LoVo (cell line): ENCODE data around the gene CCDC110.
"Not testable (repeated sequence)": the region's sequence is repeated elsewhere in the genome, so short reads cannot be mapped to it uniquely, and the experiment has no call there.

Experiments
- DNase-seq: peaks from one replicate; pipeline ENCODE4 v3.0.0-alpha.2; 2016; ENCODE audit warnings: low spot score

Gene CCDC110

DNA sequence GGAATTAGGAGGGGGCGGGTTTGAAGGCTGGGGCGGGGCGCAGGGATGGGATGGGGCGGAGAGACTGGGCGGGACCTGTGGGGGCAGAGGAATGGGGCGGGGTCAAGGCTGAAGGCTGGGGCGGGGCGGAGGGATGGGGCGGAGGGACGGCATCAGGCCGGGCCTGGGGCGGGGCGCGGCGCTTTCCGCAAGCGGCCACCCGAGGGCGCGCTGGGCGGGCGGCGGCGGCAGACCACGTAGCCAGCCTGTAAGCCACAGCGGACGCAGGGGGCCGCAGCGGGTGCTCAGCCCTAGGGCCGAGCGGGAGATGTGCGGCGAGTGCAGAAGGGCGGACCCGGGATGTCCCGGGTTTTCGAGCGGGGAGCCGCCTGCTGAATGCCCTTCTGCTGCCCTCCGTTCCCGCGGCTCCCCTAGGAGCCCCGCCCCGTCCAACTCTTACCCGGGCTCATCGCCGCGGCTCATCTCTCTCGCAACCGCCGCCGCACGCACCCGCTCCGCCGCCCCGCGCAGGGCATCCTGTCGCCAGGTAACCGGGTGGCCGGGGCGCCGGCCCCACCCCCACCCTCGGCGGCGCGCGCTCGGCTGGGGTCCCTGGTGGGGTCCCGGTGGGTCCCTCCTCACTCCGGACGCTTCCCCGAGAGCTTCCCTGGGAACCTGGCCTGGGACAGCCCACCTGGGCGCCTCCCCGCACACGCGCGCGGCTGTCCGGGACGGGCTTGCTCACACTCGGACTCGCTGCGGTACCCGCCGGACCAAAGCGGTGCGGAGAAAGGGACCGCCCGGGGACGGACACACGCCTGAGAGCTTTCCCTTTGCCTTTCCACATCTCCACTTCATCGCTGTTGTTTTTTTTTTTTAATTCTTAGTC lies at the start of gene CCDC110:
Gene CCDC110 (minus strand): TSS at position 499 of the 868 bp plus-strand sequence. CDS start 50 bp downstream, at position 449.
- DNase-seq = peak; percentile 95

GRCh38 chr4:185520119-185520518 lies 48.6 kb upstream of the CCDC110 start:
- no peak for DNase-seq

DNA sequence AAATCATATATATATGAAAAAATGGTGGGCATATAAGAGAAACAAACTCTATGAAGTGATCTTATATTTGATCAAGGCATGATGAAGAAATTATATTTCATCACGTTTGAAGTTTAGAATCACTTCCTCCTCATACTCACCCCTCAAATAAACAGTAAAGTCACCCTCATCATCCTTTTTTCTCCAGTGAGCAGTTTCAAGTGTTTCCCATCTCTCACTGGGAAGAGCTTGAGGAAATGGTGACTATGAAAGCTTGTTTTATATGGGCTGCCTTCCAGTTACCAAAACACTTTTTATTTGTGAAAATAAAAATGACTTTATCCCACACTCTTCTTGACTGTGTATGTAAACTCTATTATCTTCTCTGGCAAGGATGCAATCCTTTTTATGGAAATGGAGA lies 47.0 kb upstream of the CCDC110 start:
- DNase-seq = no peak

DNA sequence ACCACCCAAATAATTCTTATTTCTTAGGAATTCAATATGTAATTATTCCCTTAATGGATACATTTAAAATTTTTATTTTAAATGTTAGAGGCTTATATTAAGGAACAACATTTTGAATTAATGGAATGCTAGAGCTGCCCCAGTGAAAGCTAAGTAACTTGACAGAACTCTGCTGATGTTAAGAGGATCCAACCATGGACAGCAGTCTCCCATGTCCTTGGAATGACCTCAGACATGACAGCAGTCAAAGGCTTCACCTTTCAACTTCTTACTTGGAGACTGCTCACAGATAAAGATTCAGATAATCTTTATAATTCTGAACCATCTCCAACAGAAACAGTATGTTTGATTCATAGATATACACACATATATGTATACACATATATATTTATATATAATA lies 46.5 kb upstream of the CCDC110 start:
- DNase-seq = no peak

- no peak for DNase-seq
Measured at GRCh38 chr4:185515248-185515647, 43.7 kb upstream of the CCDC110 start.

GRCh38 chr4:185514182-185514697 lies 42.7 kb upstream of the CCDC110 start:
- no peak for DNase-seq

GRCh38 chr4:185513489-185514181 lies 42.1 kb upstream of the CCDC110 start:
- no peak for DNase-seq

DNA sequence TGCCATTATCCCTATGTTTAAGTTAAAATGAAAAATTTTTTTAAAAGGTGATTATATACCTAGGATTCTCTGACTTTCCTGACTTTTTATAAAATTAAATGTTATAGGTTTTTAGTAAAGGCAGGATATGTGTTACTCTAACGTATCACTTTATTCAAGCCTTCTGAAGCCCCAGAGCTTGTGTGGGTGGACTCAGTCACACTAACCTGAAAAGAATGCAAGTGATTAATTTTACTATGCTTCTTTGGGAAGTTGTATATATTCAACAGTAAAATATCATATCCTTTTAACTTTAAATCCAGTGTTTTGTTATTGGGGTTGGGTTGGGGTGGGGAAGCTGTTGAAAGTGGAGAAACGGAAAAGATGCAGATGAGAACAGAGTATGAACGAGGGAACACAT lies 41.0 kb upstream of the CCDC110 start:
- no peak for DNase-seq

DNA sequence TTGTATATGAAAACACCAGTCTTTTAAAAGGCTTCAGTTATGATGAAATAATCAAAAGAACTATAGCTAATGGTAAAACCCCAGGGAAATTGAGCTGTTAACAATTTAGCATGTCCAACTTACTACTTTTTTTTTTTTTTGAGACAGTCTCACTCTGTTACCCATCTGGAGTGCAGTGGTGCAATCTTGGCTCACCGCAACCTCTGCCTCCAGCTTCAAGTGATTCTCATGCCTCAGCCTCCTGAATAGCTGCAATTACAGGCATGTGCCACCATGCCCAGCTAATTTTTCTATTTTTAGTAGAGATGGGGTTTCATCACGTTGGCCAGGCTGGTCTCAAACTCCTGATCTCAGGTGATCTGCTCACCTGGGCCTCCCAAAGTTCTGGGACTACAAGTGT lies 39.7 kb upstream of the CCDC110 start:
- DNase-seq = not testable (repeated sequence)

DNA sequence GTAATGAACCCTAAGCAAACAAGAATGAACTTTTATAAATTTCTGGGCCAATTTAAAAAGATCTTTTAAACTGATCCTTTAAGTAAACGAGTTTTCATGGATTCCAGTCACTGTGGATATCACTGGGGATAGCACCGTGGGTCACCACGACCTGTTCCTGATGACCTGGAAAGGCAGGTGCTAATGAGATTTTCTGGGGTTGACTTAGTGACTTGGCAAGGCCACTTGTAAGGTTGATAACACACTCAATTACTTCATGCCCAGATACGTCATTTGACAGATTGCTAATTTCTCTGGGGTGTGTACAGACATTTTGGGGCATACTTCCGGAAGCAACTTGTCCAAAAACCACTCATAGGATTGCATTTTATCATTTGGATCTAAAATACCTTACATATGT lies 39.3 kb upstream of the CCDC110 start:
- no peak for DNase-seq

DNA sequence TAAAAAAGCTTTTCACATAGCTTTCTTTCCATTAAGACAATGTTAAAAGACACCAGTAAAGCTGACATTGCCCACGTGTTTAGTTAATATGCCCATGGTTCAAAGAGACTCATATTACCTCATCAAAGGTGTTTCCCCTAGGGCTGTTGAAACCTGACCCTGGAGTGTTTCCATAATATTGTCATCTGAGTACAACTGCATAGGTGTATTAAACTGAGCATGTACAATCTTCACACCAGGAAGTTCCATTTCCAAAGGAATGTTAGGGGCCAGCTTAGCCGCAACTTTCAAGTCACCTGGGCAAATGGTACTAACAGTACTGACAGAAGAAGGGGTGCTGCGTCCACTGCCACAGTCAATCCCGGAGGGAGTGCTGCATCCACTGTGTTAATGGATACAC lies 36.6 kb upstream of the CCDC110 start:
- no peak for DNase-seq

- no peak for DNase-seq
Measured at GRCh38 chr4:185506422-185506821, 34.9 kb upstream of the CCDC110 start.

- peak; percentile 84 for DNase-seq
Measured at GRCh38 chr4:185504098-185505047, 32.8 kb upstream of the CCDC110 start.

DNA sequence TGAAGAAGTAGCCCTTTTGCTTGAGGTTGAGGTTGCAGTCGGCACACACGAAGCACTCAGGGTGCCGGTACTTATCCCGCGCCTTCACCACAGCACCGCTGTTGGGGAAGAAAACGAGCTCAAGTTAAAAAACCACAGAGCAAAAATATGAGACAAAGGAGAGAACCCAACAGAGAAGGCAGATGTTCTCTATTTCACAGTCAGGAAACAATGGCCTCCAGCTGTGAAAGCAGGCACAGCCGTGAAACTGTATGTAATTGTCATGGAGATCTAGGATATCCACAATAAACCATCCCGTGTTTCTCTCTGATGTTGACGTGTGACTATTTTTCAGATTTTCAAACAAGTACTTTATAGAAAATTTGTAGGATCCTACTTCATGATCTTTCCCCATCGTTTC lies 30.9 kb upstream of the CCDC110 start:
- no peak for DNase-seq

DNA sequence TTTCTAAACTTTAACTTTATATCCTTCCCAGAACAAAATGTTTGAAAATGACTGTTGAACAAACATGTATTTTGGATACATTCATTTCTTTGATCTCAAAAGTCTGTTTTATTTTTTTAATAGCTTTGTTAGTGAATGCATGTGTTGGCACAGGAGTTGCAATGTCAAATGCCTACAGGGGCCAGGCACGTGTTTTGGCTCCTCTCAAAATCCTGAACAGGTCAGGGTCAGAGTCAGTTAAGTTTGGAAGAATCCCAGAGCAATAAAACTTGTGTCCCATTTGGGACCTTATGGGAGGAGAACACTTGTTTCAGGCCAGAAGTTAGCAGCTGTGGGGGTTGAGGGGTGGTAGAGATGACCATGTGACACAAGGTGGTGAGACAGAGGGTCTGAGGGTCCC lies 29.0 kb upstream of the CCDC110 start:
- DNase-seq = no peak

DNA sequence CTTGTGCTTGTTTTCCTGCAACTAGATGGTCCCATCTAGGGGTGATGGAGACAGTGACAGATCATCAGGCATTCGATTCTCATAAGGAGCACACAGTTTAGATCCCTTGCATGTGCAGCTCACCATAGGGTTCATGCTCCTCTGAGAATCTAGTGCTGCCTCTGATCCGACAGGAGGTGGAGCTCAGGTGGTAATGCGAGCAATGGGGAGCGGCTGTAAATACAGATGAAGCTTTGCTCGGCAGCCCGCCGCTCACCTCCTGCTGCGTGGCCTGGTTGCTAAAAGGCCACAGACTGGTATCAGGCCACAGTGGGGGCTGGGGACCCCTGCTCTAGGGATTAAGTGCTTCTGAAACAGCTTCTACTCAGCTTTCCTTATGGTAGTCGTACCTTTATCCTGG lies 28.5 kb upstream of the CCDC110 start:
- DNase-seq = no peak

DNA sequence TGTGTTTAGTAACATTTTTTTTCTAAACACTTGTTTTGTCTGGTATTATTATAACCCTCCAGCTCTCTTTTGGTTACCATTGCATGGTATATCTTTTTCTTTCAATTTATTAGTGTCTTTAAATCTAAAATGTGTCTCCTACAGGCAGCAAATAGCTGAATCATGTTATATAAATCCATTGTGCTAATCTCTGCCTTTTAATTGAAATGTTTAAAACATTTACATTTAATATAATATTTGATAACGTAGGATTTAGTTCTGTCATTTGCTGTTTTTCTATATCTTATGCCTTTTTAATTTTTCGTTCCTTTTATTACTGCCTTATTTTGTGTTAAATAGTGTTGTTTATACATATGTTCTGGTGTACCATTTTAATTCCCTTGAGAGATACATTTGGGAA lies 17.1 kb upstream of the CCDC110 start:
- DNase-seq = no peak

- DNase-seq = no peak
Measured at GRCh38 chr4:185481401-185481800, 9.9 kb upstream of the CCDC110 start.

GRCh38 chr4:185480016-185480732 lies 8.6 kb upstream of the CCDC110 start:
- no peak for DNase-seq

GRCh38 chr4:185479507-185479971 lies 8.0 kb upstream of the CCDC110 start:
- no peak for DNase-seq

DNA sequence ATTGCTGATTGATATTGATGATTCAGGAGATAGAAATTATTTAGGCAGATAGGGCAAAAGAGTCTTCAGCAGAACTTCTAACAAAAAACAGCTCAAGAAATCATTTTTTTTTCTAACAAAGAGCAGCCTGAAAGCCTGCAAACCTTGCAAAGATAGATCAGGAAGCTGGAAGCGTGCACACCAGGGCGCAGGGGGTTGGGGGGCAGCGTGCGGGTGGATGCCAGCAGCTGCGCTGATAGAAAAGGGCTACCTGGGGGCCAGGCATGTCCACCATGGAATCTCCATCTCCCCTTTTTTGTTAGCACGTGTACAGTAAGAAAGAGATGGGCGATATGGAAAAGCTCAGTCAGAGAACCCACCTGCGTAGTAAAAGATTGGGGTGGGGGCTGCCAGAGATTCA lies 1.7 kb upstream of the CCDC110 start:
- DNase-seq = no peak
